Erythroblast (primary cell): Measurements from ENCODE around the gene TBC1D16.

ENCODE experiments used
- GATA1 ChIP-seq: IDR thresholded peaks from 2 replicates; pipeline ENCODE4 v1.6.1; 2011; ENCODE audit warnings: low read depth, mild to moderate bottlenecking, control low read depth, low read length, moderate library complexity
- POLR2A ChIP-seq: IDR thresholded peaks from 2 replicates; pipeline ENCODE4 v1.6.1; 2011; ENCODE audit warnings: mild to moderate bottlenecking, low read length

DNA sequence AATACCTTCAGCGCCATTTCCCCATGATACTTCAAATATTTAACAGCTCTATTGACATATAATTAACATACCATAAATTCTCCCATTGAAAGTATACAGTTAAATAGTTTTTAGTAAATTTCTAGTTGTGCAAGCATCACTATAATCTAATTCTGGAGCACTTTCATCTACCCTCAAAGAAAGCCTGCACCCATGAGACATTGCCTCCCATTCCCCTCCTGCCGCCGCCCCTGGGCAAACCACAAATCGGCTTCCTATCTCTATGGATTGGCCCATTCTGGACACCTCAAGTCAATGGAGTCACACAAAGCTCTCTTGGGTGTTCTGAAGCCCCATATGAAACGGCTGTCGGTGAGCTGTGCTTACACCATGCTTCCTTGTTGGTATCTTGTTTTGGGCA is 119.2 kb downstream of the TBC1D16 start:
- TF ChIP-seq POLR2A: no peak
- no peak for TF ChIP-seq GATA1
